IgD-negative memory B cell (primary cell): Measurements from ENCODE around the gene GFRA1. TPM values are rescaled to one million over a fixed set of nuclear protein-coding genes. Genes with fewer than 3 reads are reported as not detected.

ENCODE experiments used
- H3K27ac Mint-ChIP-seq, 3 donors: one replicate each; pipeline ENCODE4 v1.8.0; 2020 to 2022; ENCODE audit warnings: mild to moderate bottlenecking in 3 of 3, mixed read lengths in 3 of 3, moderate library complexity in 1 of 3
- H3K27me3 Mint-ChIP-seq: one replicate; pipeline ENCODE4 v1.8.0; 2021; ENCODE audit warnings: mixed read lengths
- H3K36me3 Mint-ChIP-seq: one replicate; pipeline ENCODE4 v1.8.0; 2020; ENCODE audit warnings: mild to moderate bottlenecking, mixed read lengths
- H3K4me1 Mint-ChIP-seq, 3 donors: one replicate each; pipeline ENCODE4 v1.8.0; 2020 to 2022; ENCODE audit warnings: mixed read lengths in 3 of 3, mild to moderate bottlenecking in 1 of 3
- H3K4me3 Mint-ChIP-seq, 4 donors: one replicate each; pipeline ENCODE4 v1.8.0; 2020 to 2022; ENCODE audit warnings: mild to moderate bottlenecking in 4 of 4, mixed read lengths in 4 of 4, moderate library complexity in 3 of 4
- H3K9me3 Mint-ChIP-seq, 3 donors: one replicate each; pipeline ENCODE4 v1.8.0; 2020 to 2021; ENCODE audit warnings: mixed read lengths in 3 of 3, mild to moderate bottlenecking in 1 of 3
- polyA plus RNA-seq: library from polyadenylated mRNA; unstranded; fragments of 300-500 nt; fragmentation: Illumina TruSeq; gene quantifications from one replicate; pipeline ENCODE4 v1.2.3, GENCODE V29; 2021

GFRA1 gene
- polyA plus RNA-seq, 1 donor from 2014 or later, result not detected

- H3K4me3 Mint-ChIP-seq, result no peak overlapping the region
- H3K9me3 Mint-ChIP-seq, result peaks cover 0 to 8% (median 0%) of the 10 kb centered on the region in 3 donors
- H3K27ac Mint-ChIP-seq, result no peak overlapping the region
- no peaks in the 10 kb centered on the region for H3K36me3 Mint-ChIP-seq
- no peaks in the 10 kb centered on the region for H3K27me3 Mint-ChIP-seq
- H3K4me1 Mint-ChIP-seq, result no peaks in the 10 kb centered on the region
These were observed 258.0 kb downstream of the GFRA1 start for GRCh38 chr10:116014871-116015582.

- H3K9me3 Mint-ChIP-seq, result peaks cover 0 to 8% (median 2%) of the 10 kb centered on the region in 3 donors
- H3K4me3 Mint-ChIP-seq, result no peak overlapping the region
- H3K4me1 Mint-ChIP-seq, result no peaks in the 10 kb centered on the region
- H3K36me3 Mint-ChIP-seq, result no peaks in the 10 kb centered on the region
- H3K27me3 Mint-ChIP-seq, result no peaks in the 10 kb centered on the region
- no peak overlapping the region for H3K27ac Mint-ChIP-seq
These were observed 258.7 kb downstream of the GFRA1 start for GRCh38 chr10:116014326-116014725.

GRCh38 chr10:116011929-116012328 is 261.1 kb downstream of the GFRA1 start:
- Mint-ChIP-seq H3K4me3 (no peak overlapping the region), H3K4me1 (no peaks in the 10 kb centered on the region), H3K36me3 (no peaks in the 10 kb centered on the region), H3K27ac (no peak overlapping the region), H3K27me3 (no peaks in the 10 kb centered on the region), H3K9me3 (peaks cover 2 to 3% (median 2%) of the 10 kb centered on the region in 3 donors)

- no peaks in the 10 kb centered on the region for H3K36me3 Mint-ChIP-seq
- H3K27ac Mint-ChIP-seq, result no peak overlapping the region
- H3K9me3 Mint-ChIP-seq, result peaks cover 0 to 3% (median 2%) of the 10 kb centered on the region in 3 donors
- H3K4me3 Mint-ChIP-seq, result no peak overlapping the region
- no peaks in the 10 kb centered on the region for H3K27me3 Mint-ChIP-seq
- H3K4me1 Mint-ChIP-seq, result no peaks in the 10 kb centered on the region
These were observed 265.6 kb downstream of the GFRA1 start for GRCh38 chr10:116007256-116007891.

Other genes starting within 250 kb of the GFRA1 start
- gene CCDC172, start 51.2 kb upstream of the GFRA1 start, polyA plus RNA-seq, result not detected
- gene PNLIPRP3, start 154.6 kb upstream of the GFRA1 start, polyA plus RNA-seq, result not detected